Smooth muscle cell (in vitro differentiated cells): ENCODE data around the gene KANSL1L. TPM values are rescaled to one million over a fixed set of nuclear protein-coding genes. Genes with fewer than 3 reads are reported as not detected.
A peak's percentile ranks its signal among the peaks of the same experiment; 100 is the strongest.

Experiments
- DNase-seq: peaks from one replicate; lab custom pipeline; 2025; ENCODE audit not compliant: unreplicated experiment; lab: John Stamatoyannopoulos, UW
- H2AFZ ChIP-seq: fragments of 200-600 bp; sonication (generic); 2 replicates; pipeline ENCODE4 v1.6.0; 2016; ENCODE audit warnings: antibody characterized with exemption, low read depth, mild to moderate bottlenecking
- H3F3A ChIP-seq: fragments of 200-600 bp; sonication (generic); 2 replicates; pipeline ENCODE4 v1.6.0; 2017; ENCODE audit warnings: antibody characterized with exemption, low read depth
- H3K27ac ChIP-seq: fragments of 200-600 bp; sonication (generic); 2 replicates; pipeline ENCODE4 v1.5.1; 2016; ENCODE audit warnings: low read depth, mild to moderate bottlenecking
- H3K27me3 ChIP-seq: fragments of 200-600 bp; sonication (generic); 2 replicates; pipeline ENCODE4 v1.6.1; 2016; ENCODE audit warnings: low read depth, mild to moderate bottlenecking
- H3K36me3 ChIP-seq: fragments of 200-600 bp; sonication (generic); 2 replicates; pipeline ENCODE4 v1.5.1; 2016; ENCODE audit warnings: low read depth
- H3K4me1 ChIP-seq: fragments of 200-600 bp; sonication (generic); 2 replicates; pipeline ENCODE4 v1.5.1; 2016; ENCODE audit warnings: low read depth
- H3K4me2 ChIP-seq: fragments of 200-600 bp; sonication (generic); 2 replicates; pipeline ENCODE4 v1.6.0; 2016; ENCODE audit warnings: mild to moderate bottlenecking
- H3K4me3 ChIP-seq: fragments of 200-600 bp; sonication (generic); 2 replicates; pipeline ENCODE4 v1.5.1; 2016; ENCODE audit warnings: mild to moderate bottlenecking
- H3K79me2 ChIP-seq: fragments of 200-600 bp; sonication (generic); 2 replicates; pipeline ENCODE4 v1.6.0; 2016; ENCODE audit warnings: low read depth, mild to moderate bottlenecking
- H3K9ac ChIP-seq: fragments of 200-600 bp; sonication (generic); 2 replicates; pipeline ENCODE4 v1.6.0; 2016; ENCODE audit warnings: low read depth
- H3K9me3 ChIP-seq: fragments of 200-600 bp; sonication (generic); replicated peaks from 2 replicates; pipeline ENCODE4 v1.5.1; 2016; ENCODE audit warnings: low read depth
- H4K20me1 ChIP-seq: fragments of 200-600 bp; sonication (generic); 2 replicates; pipeline ENCODE4 v1.6.0; 2016; ENCODE audit warnings: low read depth
- CTCF ChIP-seq: fragments of 200-600 bp; sonication (generic); IDR thresholded peaks from 2 replicates; pipeline ENCODE4 v1.5.1; 2017; ENCODE audit warnings: borderline replicate concordance, mild to moderate bottlenecking, antibody characterized with exemption; ENCODE audit not compliant: insufficient read depth, poor library complexity, severe bottlenecking
- WGBS: methylation state at CpG from one replicate; pipeline ENCODE4 v1.1.7; 2016; ENCODE audit warnings: low lambda C conversion rate; 5-methylcytosine and 5-hydroxymethylcytosine counted together
- polyA plus RNA-seq: library from polyadenylated mRNA; unstranded; fragments of >200 nt; fragmentation: Nextera tagmentation; extraction: Ambion mirVana; gene quantifications from 2 replicates; pipeline ENCODE4 v1.2.1, GENCODE V29; 2016
- total RNA-seq: library from RNA; depleted of rRNA; stranded (reverse); fragments of >200 nt; gene quantifications from 2 replicates; pipeline ENCODE4 v1.2.3, GENCODE V29; 2014

The KANSL1L gene
- total and polyA plus RNA-seq, 2 experiments from 2014 or later, result 3.6 to 27.0 TPM

DNA sequence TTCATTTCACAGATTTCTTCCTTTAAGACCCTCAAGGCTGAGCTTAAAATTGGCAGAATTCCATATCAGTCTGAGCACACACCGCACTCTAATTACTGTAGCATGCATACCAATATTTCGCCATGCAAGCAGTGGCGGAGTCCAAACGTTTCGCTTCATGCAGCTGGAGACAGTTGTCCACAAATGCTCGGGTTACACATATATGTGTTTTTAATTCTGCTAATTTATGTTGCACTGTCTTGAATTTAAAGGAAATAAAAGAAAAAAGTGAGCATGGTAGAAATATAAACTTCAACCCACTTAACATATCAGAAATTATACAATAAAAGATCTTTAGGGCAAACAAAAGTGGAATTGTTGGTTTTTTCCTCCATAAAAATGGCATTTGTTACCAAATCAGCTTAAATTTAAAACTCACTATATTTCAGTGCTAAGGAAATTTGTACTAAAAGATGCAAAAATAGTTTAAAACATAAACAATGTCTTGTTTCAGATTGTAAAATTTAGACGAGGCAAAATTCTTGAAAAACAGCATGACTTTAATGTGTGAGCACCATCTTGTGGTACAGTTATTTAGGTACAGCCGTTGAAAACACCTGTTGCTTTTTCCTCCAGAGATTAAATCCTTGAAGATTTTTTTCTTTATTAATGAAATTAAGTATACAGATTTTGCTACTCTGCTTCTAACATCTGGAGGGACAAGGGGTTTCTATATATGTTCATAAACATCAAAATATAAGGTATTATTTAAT, 24.1 kb upstream of the KANSL1L start:
- H2AFZ ChIP-seq, result no peak overlapping the region
- H3F3A ChIP-seq, result no peaks in the 10 kb centered on the region
- no peak for DNase-seq
- no peak overlapping the region for H3K27ac ChIP-seq
- no peak overlapping the region for H3K9ac ChIP-seq
- 66% methylated on average over 8 of the region's 8 CpGs for WGBS
- H3K4me2 ChIP-seq, result peak overlapping the region; percentile 19
- peak overlapping the region; percentile 36 for H3K4me3 ChIP-seq
- H3K27me3 ChIP-seq, result no peaks in the 10 kb centered on the region
- peaks cover 3% of the 10 kb centered on the region for H3K4me1 ChIP-seq
- no peaks in the 10 kb centered on the region for H3K9me3 ChIP-seq
- no peaks in the 10 kb centered on the region for H3K36me3 ChIP-seq
- H3K79me2 ChIP-seq, result no peaks in the 10 kb centered on the region
- no peaks in the 10 kb centered on the region for H4K20me1 ChIP-seq
- peak; percentile 73 for TF ChIP-seq CTCF

DNA sequence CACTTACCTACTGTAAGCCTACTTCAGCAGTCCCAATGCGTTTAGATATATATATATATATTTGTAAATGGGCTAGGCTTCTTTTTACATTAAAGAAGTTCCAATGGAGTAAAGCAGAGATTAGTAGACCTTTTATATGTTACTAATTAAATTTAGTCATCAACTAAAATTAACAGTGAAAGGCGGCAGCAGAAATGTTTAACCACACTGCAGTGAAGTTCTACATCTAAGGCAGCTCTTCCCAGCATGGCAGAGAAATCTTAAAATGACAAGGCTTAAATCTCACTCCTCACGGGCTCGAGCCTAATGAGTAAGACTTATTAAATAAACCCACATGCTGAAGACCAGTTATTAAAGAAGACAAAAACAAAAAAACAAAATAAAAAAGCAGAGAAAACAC, 19.1 kb upstream of the KANSL1L start:
- H3K9ac ChIP-seq, result no peak overlapping the region
- H2AFZ ChIP-seq, result no peak overlapping the region
- H3K4me3 ChIP-seq, result no peak overlapping the region
- DNase-seq, result no peak
- no peaks in the 10 kb centered on the region for H3F3A ChIP-seq
- TF ChIP-seq CTCF, result no peak
- no peak overlapping the region for H3K4me2 ChIP-seq
- H3K79me2 ChIP-seq, result no peaks in the 10 kb centered on the region
- H3K27ac ChIP-seq, result no peak overlapping the region
- no peaks in the 10 kb centered on the region for H3K4me1 ChIP-seq
- no peaks in the 10 kb centered on the region for H3K36me3 ChIP-seq
- WGBS, result 80% methylated on average over 4 of the region's 4 CpGs
- no peaks in the 10 kb centered on the region for H4K20me1 ChIP-seq
- H3K9me3 ChIP-seq, result peaks cover 7% of the 10 kb centered on the region
- no peaks in the 10 kb centered on the region for H3K27me3 ChIP-seq

- H3K27me3 ChIP-seq, result no peaks in the 10 kb centered on the region
- no peak overlapping the region for H3K27ac ChIP-seq
- no peak overlapping the region for H3K4me2 ChIP-seq
- H2AFZ ChIP-seq, result no peak overlapping the region
- 79% methylated on average over 1 of the region's 1 CpG for WGBS
- H3F3A ChIP-seq, result no peaks in the 10 kb centered on the region
- H3K9ac ChIP-seq, result no peak overlapping the region
- no peaks in the 10 kb centered on the region for H3K4me1 ChIP-seq
- H3K9me3 ChIP-seq, result peaks cover 8% of the 10 kb centered on the region
- no peaks in the 10 kb centered on the region for H3K79me2 ChIP-seq
- DNase-seq, result no peak
- H4K20me1 ChIP-seq, result no peaks in the 10 kb centered on the region
- no peak for TF ChIP-seq CTCF
- H3K36me3 ChIP-seq, result no peaks in the 10 kb centered on the region
- H3K4me3 ChIP-seq, result no peak overlapping the region
Measured at GRCh38 chr2:210189452-210190138, 18.4 kb upstream of the KANSL1L start.
